Stimulated activated memory B cell treated with anti-CD40 and anti-IgM and Interleukin-4, amounts not matched to agents 10 μg/mL and 1 μg/mL and 100 μg/mL, for 72 hours (primary cell): ENCODE data around the gene GTPBP10.
"Not testable (repeated sequence)": the region's sequence is repeated elsewhere in the genome, so short reads cannot be mapped to it uniquely, and the experiment has no call there.

Source experiments
- ATAC-seq: fragments of 150-1000 bp; cut with Tn5 transposase; 2 replicates; pipeline ENCODE4 v1.10.0; 2021
- H3K27ac Mint-ChIP-seq: one replicate; pipeline ENCODE4 v1.8.0; 2022; ENCODE audit warnings: mild to moderate bottlenecking, mixed read lengths
- H3K27me3 Mint-ChIP-seq: one replicate; pipeline ENCODE4 v1.8.0; 2022; ENCODE audit warnings: mixed read lengths
- H3K36me3 Mint-ChIP-seq: one replicate; pipeline ENCODE4 v1.8.0; 2022; ENCODE audit warnings: mixed read lengths
- H3K4me1 Mint-ChIP-seq: one replicate; pipeline ENCODE4 v1.8.0; 2022; ENCODE audit warnings: mixed read lengths
- H3K4me3 Mint-ChIP-seq: one replicate; pipeline ENCODE4 v1.8.0; 2022; ENCODE audit warnings: mild to moderate bottlenecking, moderate library complexity, mixed read lengths
- H3K9me3 Mint-ChIP-seq: one replicate; pipeline ENCODE4 v1.8.0; 2022; ENCODE audit warnings: mixed read lengths

Gene GTPBP10

DNA sequence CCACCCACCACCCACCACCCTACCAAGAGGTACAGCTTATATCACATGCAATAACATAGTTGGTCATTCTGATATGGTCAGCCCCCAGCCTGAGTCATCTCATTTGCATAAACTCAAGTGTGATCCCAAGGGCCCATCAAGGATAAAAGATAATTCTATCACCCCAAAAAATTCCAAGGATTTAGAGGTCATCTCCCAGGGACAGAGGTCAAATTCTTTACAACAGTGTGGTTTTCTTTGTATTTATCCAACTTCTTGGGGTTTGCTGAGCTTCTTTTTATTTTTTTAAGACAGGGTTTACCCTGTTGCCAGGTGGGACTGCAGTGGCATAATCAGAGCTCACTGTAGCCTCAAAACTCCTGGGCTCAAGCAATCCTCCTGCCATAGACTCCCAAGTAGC is 9.4 kb upstream of the GTPBP10 start:
- Mint-ChIP-seq H3K9me3 (peaks cover 3% of the 10 kb centered on the region), H3K36me3 (no peaks in the 10 kb centered on the region), H3K27ac (no peak overlapping the region), H3K4me1 (no peaks in the 10 kb centered on the region), H3K27me3 (no peaks in the 10 kb centered on the region), H3K4me3 (no peak overlapping the region)
- ATAC-seq: no peak

DNA sequence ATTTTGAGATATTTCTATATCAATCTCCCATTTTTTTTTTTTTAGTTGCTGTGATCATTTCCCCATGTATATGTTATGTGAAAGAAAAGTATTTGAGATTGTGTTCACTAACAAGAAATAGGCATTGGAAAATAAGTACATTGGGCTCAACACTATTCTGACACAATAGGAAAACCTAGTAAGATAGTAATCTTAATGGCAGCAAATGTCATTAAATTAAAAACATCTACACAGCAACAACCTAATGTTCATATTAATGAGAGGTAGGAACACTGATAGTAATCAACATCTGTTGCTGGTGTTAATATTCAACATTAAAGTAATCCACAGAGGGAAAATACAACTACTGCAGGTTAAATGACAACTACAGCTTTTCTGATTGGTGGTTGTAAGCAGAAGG is 1.5 kb upstream of the GTPBP10 start:
- ATAC-seq: no peak
- Mint-ChIP-seq H3K4me3 (peak overlapping the region; percentile 92), H3K4me1 (peaks cover 18% of the 10 kb centered on the region)

DNA sequence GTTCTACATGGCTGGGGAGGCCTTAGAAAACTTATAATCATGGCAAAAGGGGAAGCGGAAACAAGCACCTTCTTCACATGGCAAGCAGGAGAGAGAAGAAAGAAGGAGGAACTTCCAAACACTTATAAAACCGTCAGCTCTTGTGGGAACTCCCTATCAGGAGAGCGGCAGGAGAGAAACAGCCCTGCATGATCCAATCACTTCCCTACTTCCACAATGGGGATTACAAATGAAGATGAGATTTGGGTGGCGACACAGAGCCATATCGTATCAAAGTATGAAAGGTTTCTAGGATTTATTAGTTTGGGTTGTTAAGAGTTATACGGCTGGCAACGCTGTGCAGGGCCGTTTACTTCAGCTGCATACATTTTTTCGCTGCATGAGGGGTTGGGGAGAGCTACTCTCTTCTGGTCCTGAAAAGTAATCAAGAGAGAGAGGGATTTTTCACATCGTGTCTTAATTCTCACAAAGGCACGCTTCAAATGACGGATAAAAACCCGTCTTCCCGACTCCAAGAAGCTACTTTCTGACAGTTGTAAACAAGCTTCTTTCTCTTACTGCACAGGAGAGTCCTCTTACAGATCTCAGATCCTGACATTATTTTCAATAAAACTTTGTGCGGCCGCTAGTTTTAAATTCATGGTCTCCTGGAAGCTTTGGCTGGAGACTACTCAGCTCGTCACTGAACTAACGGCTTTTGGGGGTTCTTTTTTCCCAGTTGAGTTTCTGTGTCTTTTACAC is 751 bp upstream of the GTPBP10 start:
- peak overlapping the region; percentile 99 for H3K27ac Mint-ChIP-seq
- H3K4me3 Mint-ChIP-seq: peak overlapping the region; percentile 92
- H3K9me3 Mint-ChIP-seq: peaks cover 5% of the 10 kb centered on the region
- peak; percentile 2 for ATAC-seq
- H3K4me1 Mint-ChIP-seq: peaks cover 21% of the 10 kb centered on the region
- H3K27me3 Mint-ChIP-seq: no peaks in the 10 kb centered on the region
- H3K36me3 Mint-ChIP-seq: peaks cover 19% of the 10 kb centered on the region

More for the DNA sequence above, 1.5 kb upstream of the GTPBP10 start:
- peaks cover 4% of the 10 kb centered on the region for H3K9me3 Mint-ChIP-seq
- H3K36me3 Mint-ChIP-seq: peaks cover 12% of the 10 kb centered on the region
- no peaks in the 10 kb centered on the region for H3K27me3 Mint-ChIP-seq
- H3K27ac Mint-ChIP-seq: peak overlapping the region; percentile 99

DNA sequence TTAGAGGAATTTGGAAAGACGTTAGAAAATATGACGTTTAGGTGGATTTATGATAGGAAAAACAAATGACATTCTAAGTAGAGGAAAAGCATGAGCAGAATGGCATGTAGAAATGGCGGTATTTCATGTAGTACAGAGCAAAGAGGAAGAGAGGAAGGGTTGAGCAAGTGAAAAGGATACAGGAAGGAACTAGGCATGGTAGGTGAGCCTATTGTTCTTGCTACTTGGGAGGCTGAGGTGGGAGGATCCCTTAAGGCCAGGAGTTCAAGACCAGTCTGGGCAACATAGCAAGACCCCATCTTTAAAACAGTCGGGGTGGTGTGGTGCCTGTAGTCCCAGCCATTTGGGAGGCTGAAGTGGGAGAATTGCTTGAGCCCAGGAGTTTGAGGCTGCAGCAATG is 1.2 kb downstream of the GTPBP10 start:
- ATAC-seq: no peak
- peaks cover 33% of the 10 kb centered on the region for H3K36me3 Mint-ChIP-seq
- H3K9me3 Mint-ChIP-seq: peaks cover 5% of the 10 kb centered on the region
- peaks cover 34% of the 10 kb centered on the region for H3K4me1 Mint-ChIP-seq
- H3K4me3 Mint-ChIP-seq: peak overlapping the region; percentile 92
- peak overlapping the region; percentile 99 for H3K27ac Mint-ChIP-seq
- H3K27me3 Mint-ChIP-seq: no peaks in the 10 kb centered on the region

DNA sequence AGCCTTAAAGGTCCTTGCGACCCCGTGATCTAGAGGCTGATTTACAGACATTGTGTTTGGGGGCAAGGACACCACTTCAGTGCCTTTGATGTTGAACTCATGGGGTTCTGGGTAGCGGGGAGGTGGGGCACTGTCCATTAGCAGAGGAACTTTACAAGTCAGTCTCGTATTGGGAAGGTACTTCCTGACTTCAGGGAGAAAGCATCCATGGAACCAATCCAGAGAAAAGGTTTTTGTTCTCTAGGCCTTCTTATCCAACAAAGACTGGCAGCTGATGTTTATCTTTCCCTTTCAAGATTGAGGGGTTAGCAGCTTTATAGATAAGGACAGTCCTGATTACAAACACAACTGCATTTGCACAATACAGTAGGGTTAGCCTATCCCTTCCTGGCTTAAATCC is 2.8 kb downstream of the GTPBP10 start:
- ATAC-seq: no peak
- peaks cover 5% of the 10 kb centered on the region for H3K9me3 Mint-ChIP-seq
- H3K27me3 Mint-ChIP-seq: no peaks in the 10 kb centered on the region
- H3K4me1 Mint-ChIP-seq: peaks cover 34% of the 10 kb centered on the region
- H3K36me3 Mint-ChIP-seq: peaks cover 40% of the 10 kb centered on the region
- H3K27ac Mint-ChIP-seq: no peak overlapping the region
- H3K4me3 Mint-ChIP-seq: no peak overlapping the region

DNA sequence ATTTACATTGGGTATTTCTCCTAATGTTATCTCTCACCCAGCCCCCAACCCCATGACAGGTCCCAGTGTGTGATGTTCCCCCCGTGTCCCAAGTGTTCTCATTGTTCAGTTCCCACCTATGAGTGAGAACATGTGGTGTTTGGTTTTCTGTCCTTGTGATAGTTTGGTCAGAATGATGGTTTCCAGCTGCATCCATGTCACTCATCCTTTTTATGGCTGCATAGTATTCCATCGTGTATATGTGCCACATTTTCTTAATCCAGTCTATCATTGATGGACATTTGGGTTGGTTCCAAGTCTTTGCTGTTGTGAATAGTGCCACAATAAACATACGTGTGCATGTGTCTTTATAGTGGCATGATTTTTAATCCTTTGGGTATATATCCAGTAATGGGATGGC is 3.5 kb downstream of the GTPBP10 start:
- Mint-ChIP-seq H3K4me1 (peaks cover 34% of the 10 kb centered on the region), H3K36me3 (peaks cover 40% of the 10 kb centered on the region)
- H3K9me3 Mint-ChIP-seq, H3K4me3 Mint-ChIP-seq, ATAC-seq, H3K27ac Mint-ChIP-seq, H3K27me3 Mint-ChIP-seq: not testable (repeated sequence)

DNA sequence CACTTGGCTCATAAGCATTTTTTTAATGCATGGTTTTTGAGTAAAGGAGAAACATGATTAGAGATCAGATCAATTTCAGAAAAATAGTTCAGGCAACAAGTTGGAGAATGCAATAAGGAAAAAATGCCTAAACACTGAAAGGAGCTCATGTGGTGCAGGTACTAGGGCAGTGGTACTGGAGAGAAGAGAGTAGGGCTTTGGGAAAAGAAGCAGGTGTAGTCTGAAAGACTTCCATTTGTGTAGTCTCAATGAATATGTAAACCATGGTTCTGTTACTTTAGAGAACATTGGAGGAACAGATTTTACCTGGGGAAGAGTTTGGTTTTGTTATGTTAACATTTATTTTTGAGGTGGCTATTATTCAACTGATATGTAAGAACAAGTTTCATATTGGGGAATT is 5.5 kb downstream of the GTPBP10 start:
- Mint-ChIP-seq H3K36me3 (peaks cover 55% of the 10 kb centered on the region), H3K4me3 (no peak overlapping the region), H3K9me3 (peaks cover 7% of the 10 kb centered on the region), H3K27ac (no peak overlapping the region), H3K27me3 (no peaks in the 10 kb centered on the region), H3K4me1 (peaks cover 26% of the 10 kb centered on the region)
- no peak for ATAC-seq

DNA sequence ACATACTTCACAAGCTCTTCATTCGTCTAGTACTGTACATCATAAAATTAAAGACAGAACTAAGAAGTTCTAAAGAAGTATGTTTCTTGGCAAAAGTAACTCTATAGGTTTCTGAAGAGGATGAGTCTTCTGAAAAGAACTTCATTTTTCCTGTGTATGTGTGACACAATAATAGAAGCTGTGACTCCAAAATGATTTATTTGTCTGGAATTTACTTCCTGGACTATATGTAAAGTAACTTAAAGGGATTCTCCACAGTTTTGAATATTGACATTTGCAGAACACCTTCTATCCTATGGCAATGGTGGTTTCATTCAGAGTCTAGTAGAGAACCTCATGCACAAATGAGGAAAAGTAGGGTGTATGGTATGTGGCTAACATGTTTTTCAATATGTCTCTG is 36.9 kb downstream of the GTPBP10 start:
- no peaks in the 10 kb centered on the region for H3K4me1 Mint-ChIP-seq
- no peaks in the 10 kb centered on the region for H3K9me3 Mint-ChIP-seq
- H3K36me3 Mint-ChIP-seq: peaks cover 81% of the 10 kb centered on the region
- H3K4me3 Mint-ChIP-seq: no peak overlapping the region
- no peaks in the 10 kb centered on the region for H3K27me3 Mint-ChIP-seq
- H3K27ac Mint-ChIP-seq: no peak overlapping the region
- ATAC-seq: no peak

DNA sequence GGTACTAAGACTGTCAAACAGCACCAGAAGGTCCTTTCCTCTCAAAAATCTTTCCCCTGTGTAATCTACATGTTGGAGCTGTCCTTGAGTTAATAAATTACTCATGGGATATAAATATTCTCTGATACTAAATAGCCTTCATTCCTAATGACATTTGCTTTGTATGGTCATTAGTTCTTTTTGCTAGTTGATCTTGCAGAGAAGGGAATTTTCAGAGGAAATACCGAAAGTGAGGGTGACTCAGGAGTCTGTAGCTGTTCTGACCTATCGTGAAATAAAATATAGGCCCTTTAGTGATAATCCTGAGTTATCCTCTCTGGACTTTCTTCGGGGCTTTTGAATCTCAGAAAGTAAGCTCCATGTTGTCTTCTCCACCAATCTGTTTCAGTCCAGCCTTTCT is 37.3 kb downstream of the GTPBP10 start:
- H3K27ac Mint-ChIP-seq: no peak overlapping the region
- H3K27me3 Mint-ChIP-seq: no peaks in the 10 kb centered on the region
- H3K36me3 Mint-ChIP-seq: peaks cover 76% of the 10 kb centered on the region
- no peaks in the 10 kb centered on the region for H3K9me3 Mint-ChIP-seq
- ATAC-seq: no peak
- H3K4me1 Mint-ChIP-seq: no peaks in the 10 kb centered on the region
- H3K4me3 Mint-ChIP-seq: no peak overlapping the region

DNA sequence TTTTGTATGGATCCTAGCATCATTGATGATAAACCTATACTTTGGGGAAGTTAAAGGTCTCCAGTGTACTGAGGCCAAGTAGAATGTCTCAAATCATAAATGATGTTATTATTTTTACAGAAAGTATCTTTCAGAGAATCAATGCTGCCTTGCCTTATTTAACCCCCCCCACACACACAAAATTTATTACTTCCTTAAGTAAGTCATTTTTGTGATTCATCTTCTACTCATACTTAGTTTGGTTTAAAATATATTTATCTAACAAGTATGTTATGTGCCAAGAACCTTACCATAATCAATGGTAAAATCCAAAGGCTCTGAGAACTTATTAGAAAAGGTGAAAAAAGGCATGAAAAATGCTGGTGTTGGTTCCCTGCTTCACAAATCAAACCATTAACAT is 37.9 kb downstream of the GTPBP10 start:
- H3K4me3 Mint-ChIP-seq: no peak overlapping the region
- no peaks in the 10 kb centered on the region for H3K4me1 Mint-ChIP-seq
- ATAC-seq: no peak
- peaks cover 71% of the 10 kb centered on the region for H3K36me3 Mint-ChIP-seq
- no peaks in the 10 kb centered on the region for H3K27me3 Mint-ChIP-seq
- no peaks in the 10 kb centered on the region for H3K9me3 Mint-ChIP-seq
- H3K27ac Mint-ChIP-seq: no peak overlapping the region

DNA sequence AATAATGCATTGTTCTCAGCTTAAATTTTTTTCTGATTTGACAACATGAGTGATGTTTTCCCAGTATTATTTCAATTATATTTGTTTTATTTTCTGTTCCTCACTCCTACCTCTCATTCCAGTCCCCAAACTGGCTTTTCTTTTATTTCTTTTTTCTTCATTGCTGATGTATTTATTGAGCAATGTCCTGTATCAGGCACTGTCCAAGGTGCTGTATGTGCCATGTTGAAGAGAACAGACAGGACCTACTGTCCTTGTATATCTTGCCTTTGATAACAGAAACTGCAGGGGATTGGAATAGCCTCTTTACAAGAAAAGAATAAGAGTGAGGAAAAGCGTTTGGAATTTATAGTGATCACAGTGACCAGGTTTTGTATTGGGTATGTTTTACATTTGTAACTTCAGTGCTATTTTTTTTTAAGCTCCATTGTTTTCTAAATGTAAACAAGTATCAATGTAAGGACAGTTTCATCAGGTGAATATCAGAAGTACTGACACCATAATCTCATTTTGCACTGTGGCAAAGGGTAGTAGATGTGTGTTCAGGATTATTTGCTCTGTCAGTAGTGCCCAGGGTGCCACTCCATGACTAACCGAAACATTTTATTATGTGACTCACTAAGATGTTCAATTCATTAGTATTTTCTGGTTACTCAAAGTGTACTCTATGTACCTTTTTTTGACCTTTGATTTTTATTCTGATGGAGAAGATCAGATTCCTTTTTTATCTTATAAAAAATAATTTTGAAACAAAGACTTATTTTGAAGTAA is 41.1 kb downstream of the GTPBP10 start:
- ATAC-seq: no peak
- no peak overlapping the region for H3K27ac Mint-ChIP-seq
- H3K27me3 Mint-ChIP-seq: no peaks in the 10 kb centered on the region
- no peak overlapping the region for H3K4me3 Mint-ChIP-seq
- H3K4me1 Mint-ChIP-seq: no peaks in the 10 kb centered on the region
- H3K36me3 Mint-ChIP-seq: peaks cover 47% of the 10 kb centered on the region
- H3K9me3 Mint-ChIP-seq: peaks cover 2% of the 10 kb centered on the region

DNA sequence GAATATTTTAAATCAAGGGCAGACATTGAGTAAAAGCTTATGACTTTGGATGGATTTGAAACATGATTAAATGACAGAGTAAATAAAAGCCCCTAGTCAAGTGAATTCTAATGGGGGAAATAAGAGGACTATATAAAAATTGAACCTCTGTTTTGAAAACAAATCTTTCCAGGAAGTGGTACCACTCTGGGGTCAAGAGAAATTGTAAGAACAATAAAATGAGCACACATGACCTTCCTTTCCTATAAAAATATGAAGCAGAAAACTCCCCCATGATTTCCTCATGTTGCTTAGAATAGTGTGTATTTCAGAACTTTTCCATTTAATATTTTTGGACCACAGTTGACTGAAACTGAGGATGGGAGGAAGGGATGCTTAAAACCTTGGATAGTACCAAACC is 44.4 kb downstream of the GTPBP10 start:
- no peaks in the 10 kb centered on the region for H3K27me3 Mint-ChIP-seq
- no peak overlapping the region for H3K27ac Mint-ChIP-seq
- peaks cover 24% of the 10 kb centered on the region for H3K36me3 Mint-ChIP-seq
- H3K4me1 Mint-ChIP-seq: no peaks in the 10 kb centered on the region
- H3K4me3 Mint-ChIP-seq: no peak overlapping the region
- peaks cover 8% of the 10 kb centered on the region for H3K9me3 Mint-ChIP-seq
- ATAC-seq: no peak

DNA sequence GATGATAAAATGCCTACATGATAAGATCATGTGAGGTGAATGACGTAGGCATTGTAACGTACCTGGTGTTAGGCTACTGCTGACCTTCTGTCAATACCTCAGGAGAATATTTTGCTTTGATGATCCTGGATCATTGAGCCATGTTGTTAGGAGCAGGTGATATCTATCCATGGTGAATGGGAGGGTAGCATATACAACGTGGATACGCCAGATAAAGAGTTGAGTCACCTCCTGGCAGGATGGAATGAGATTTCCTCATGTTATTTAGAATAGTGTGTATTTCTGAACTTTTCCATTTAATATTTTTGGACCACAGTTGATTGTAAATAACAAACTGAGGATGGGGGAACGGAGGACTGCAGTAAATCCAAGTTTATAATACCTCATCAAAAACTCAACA is 45.0 kb downstream of the GTPBP10 start:
- Mint-ChIP-seq H3K4me1 (no peaks in the 10 kb centered on the region), H3K27ac (no peak overlapping the region)

DNA sequence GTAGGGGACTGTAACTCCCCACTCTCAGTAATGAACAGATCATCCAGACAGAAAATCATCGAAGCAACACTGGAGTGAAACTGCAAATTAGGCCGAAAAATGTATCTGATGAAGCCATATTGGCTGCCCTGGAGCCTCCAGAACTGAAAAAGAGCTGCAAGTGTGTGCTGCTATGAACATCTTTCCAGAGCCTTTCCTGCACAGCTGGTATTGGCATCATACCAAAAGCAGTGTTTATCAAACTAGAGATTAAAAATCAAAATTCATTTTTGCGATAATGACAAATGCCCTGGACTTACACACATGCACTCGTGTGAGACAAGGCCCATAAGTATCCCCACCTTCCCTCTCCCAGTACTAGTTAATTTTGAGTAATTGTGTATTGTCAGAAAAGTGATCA is 49.9 kb downstream of the GTPBP10 start:
- no peak overlapping the region for H3K27ac Mint-ChIP-seq
- H3K27me3 Mint-ChIP-seq: no peaks in the 10 kb centered on the region
- no peaks in the 10 kb centered on the region for H3K4me1 Mint-ChIP-seq
- H3K9me3 Mint-ChIP-seq: peaks cover 25% of the 10 kb centered on the region
- peaks cover 13% of the 10 kb centered on the region for H3K36me3 Mint-ChIP-seq
- no peak overlapping the region for H3K4me3 Mint-ChIP-seq
- no peak for ATAC-seq

More for the DNA sequence above, 45.0 kb downstream of the GTPBP10 start:
- Mint-ChIP-seq H3K36me3 (peaks cover 18% of the 10 kb centered on the region), H3K4me3 (no peak overlapping the region), H3K27me3 (no peaks in the 10 kb centered on the region), H3K9me3 (peaks cover 11% of the 10 kb centered on the region)
- no peak for ATAC-seq

DNA sequence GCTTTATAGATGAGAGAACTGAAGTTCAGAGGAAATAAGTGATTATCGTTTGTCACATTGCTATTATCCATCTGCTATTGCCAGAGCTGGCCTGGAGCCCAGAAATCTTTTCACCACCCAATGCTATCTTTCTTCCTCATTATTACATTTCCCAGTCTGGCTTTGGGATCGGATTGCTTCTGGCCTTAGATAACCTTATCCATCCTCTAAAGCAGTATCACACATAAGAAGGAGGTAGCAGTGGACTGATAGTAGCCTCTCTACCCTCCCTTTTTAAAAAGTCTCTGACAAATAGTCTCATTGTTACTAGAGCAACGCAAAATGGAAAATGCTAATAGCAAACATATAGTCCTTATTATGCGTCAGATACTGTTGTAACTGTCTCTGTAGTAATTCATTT is 55.5 kb downstream of the GTPBP10 start:
- H3K27me3 Mint-ChIP-seq: no peaks in the 10 kb centered on the region
- H3K4me3 Mint-ChIP-seq: no peak overlapping the region
- no peak for ATAC-seq
- peaks cover 15% of the 10 kb centered on the region for H3K9me3 Mint-ChIP-seq
- peak overlapping the region; percentile 90 for H3K27ac Mint-ChIP-seq
- H3K36me3 Mint-ChIP-seq: peaks cover 9% of the 10 kb centered on the region
- no peaks in the 10 kb centered on the region for H3K4me1 Mint-ChIP-seq

DNA sequence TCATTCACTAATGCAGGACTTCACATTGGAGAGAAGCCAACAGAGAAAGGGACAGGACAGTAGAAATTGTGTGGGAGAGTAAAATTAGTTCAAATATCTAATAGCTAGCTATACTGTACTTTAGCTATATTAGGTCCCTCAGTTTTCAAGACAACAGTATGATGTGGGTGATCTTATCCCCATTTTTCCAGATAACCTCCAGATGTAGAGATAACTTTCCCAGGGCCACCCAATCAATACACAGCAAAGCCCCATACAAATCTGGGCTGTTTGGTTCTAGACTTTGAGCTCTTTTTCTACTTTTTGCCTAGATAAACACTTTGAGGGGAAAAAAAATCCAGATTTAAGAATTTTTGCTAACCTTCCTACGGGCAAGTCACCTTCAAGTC is 56.3 kb downstream of the GTPBP10 start:
- peak overlapping the region; percentile 90 for H3K27ac Mint-ChIP-seq
- peaks cover 15% of the 10 kb centered on the region for H3K9me3 Mint-ChIP-seq
- H3K4me1 Mint-ChIP-seq: no peaks in the 10 kb centered on the region
- H3K4me3 Mint-ChIP-seq: peak overlapping the region; percentile 92
- H3K27me3 Mint-ChIP-seq: no peaks in the 10 kb centered on the region
- peaks cover 17% of the 10 kb centered on the region for H3K36me3 Mint-ChIP-seq
- ATAC-seq: no peak
